Umbilical cord (tissue), 2 donors: Measurements from ENCODE around the gene HES3. TPM values are rescaled to one million over a fixed set of nuclear protein-coding genes. Genes with fewer than 3 reads are reported as not detected.
A peak's percentile ranks its signal among the peaks of the same experiment; 100 is the strongest.

Experiments used
- DNase-seq: peaks from one replicate; pipeline ENCODE4 v3.0.0-alpha.2; 2015; ENCODE audit warnings: low spot score
- total RNA-seq: library from RNA; depleted of rRNA; stranded (reverse); fragments of >200 nt; gene quantifications from one replicate; pipeline ENCODE4 v1.2.3, GENCODE V29; 2014; ENCODE audit warnings: low replicate concordance; ENCODE audit not compliant: insufficient read depth

Gene HES3
- total RNA-seq, 1 donor from 2014 or later, result not detected

- peak; percentile 67 for DNase-seq
Observed at GRCh38 chr1:6260961-6261614, 17.1 kb downstream of the HES3 start, which contains the start of gene GPR153. Gene GPR153 (minus strand): TSS chr1:6261098. CDS start chr1:6254905, 6,193 bp downstream.

- peak; percentile 64 for DNase-seq
Observed at GRCh38 chr1:6261615-6261995, 17.6 kb downstream of the HES3 start.

GRCh38 chr1:6262555-6263420, 18.8 kb downstream of the HES3 start:
- DNase-seq, result peak; percentile 88

GRCh38 chr1:6263716-6264115, 19.7 kb downstream of the HES3 start:
- DNase-seq, result no peak

GRCh38 chr1:6265151-6265550, 21.2 kb downstream of the HES3 start:
- DNase-seq, result no peak

- no peak for DNase-seq
Observed at GRCh38 chr1:6266641-6267040, 22.7 kb downstream of the HES3 start.

GRCh38 chr1:6267686-6268322, 23.8 kb downstream of the HES3 start:
- DNase-seq, result no peak

GRCh38 chr1:6268415-6268814, 24.4 kb downstream of the HES3 start:
- no peak for DNase-seq

GRCh38 chr1:6269296-6269695, 25.3 kb downstream of the HES3 start:
- DNase-seq, result no peak

- DNase-seq, result no peak
Observed at GRCh38 chr1:6269720-6270400, 25.9 kb downstream of the HES3 start.

- no peak for DNase-seq
Observed at GRCh38 chr1:6270401-6270800, 26.4 kb downstream of the HES3 start.

GRCh38 chr1:6271006-6271405, 27.0 kb downstream of the HES3 start:
- no peak for DNase-seq

GRCh38 chr1:6271554-6271953, 27.6 kb downstream of the HES3 start:
- DNase-seq, result no peak

GRCh38 chr1:6272452-6272851, 28.5 kb downstream of the HES3 start:
- no peak for DNase-seq

GRCh38 chr1:6272868-6273267, 28.9 kb downstream of the HES3 start:
- no peak for DNase-seq

GRCh38 chr1:6273380-6273891, 29.5 kb downstream of the HES3 start:
- peak; percentile 59 for DNase-seq

GRCh38 chr1:6274102-6274501, 30.1 kb downstream of the HES3 start:
- DNase-seq, result no peak

GRCh38 chr1:6274622-6275139, 30.7 kb downstream of the HES3 start:
- DNase-seq, result no peak

- peak; percentile 96 for DNase-seq
Observed at GRCh38 chr1:6275826-6276782, 32.1 kb downstream of the HES3 start.
